ENCODE data around the gene DDB1. TPM values are rescaled to one million over a fixed set of nuclear protein-coding genes. Genes with fewer than 3 reads are reported as not detected.
A peak's percentile ranks its signal among the peaks of the same experiment; 100 is the strongest.

The DDB1 gene
- total RNA-seq, 1 donor from 2014 or later: 111 TPM

- ATAC-seq (ENCODE audit: poor library complexity): no peak
- intact Hi-C loops (cut with DNase I): no loop called here
- no peak for DNase-seq
Observed at GRCh38 chr11:61339490-61339878, 6.6 kb upstream of the DDB1 start.

- no peak for ATAC-seq (ENCODE audit: poor library complexity)
- DNase-seq: no peak
- intact Hi-C loops (cut with DNase I): no loop called here
Observed at GRCh38 chr11:61338783-61339489, 6.0 kb upstream of the DDB1 start.

GRCh38 chr11:61337706-61338470 is 5.0 kb upstream of the DDB1 start:
- DNase-seq (no peak), ATAC-seq (ENCODE audit: poor library complexity) (no peak)
- intact Hi-C loops (cut with DNase I): loop anchor here (2.0 kb wide), 1 partner anchor 47 kb away; no protein-coding TSS in a partner anchor

GRCh38 chr11:61336171-61336935 is 3.4 kb upstream of the DDB1 start:
- intact Hi-C loops (cut with DNase I): loop anchor here (2.0 kb wide), 1 partner anchor 48 kb away; no protein-coding TSS in a partner anchor
- DNase-seq (peak; percentile 86), ATAC-seq (ENCODE audit: poor library complexity) (peak; percentile 68)

- ATAC-seq (ENCODE audit: poor library complexity): no peak
- intact Hi-C loops (cut with DNase I): no loop called here
- DNase-seq: no peak
Observed at GRCh38 chr11:61335355-61335710, 2.4 kb upstream of the DDB1 start.

- no peak for DNase-seq
- intact Hi-C loops (cut with DNase I): no loop called here
- no peak for ATAC-seq (ENCODE audit: poor library complexity)
Observed at GRCh38 chr11:61334434-61335354, 1.8 kb upstream of the DDB1 start.

GRCh38 chr11:61333550-61334433 is 887 bp upstream of the DDB1 start:
- intact Hi-C loops (cut with DNase I): no loop called here
- ATAC-seq (ENCODE audit: poor library complexity): no peak
- DNase-seq: no peak

- DNase-seq (no peak), ATAC-seq (ENCODE audit: poor library complexity) (no peak)
- intact Hi-C loops (cut with DNase I): no loop called here
Observed at GRCh38 chr11:61332281-61332796, 566 bp downstream of the DDB1 start.

GRCh38 chr11:61331651-61332050 is 1.3 kb downstream of the DDB1 start:
- intact Hi-C loops (cut with DNase I): no loop called here
- no peak for DNase-seq
- ATAC-seq (ENCODE audit: poor library complexity): no peak

- intact Hi-C loops (cut with DNase I): no loop called here
Observed at GRCh38 chr11:61329871-61330270, 3.0 kb downstream of the DDB1 start.

GRCh38 chr11:61328351-61328750 is 4.6 kb downstream of the DDB1 start:
- intact Hi-C loops (cut with DNase I): no loop called here
- no peak for ATAC-seq (ENCODE audit: poor library complexity)
- DNase-seq: no peak

More at GRCh38 chr11:61329871-61330270, 3.0 kb downstream of the DDB1 start:
- ATAC-seq (ENCODE audit: poor library complexity) (no peak), DNase-seq (no peak)

- ATAC-seq (ENCODE audit: poor library complexity): no peak
- intact Hi-C loops (cut with DNase I): no loop called here
Observed at GRCh38 chr11:61327669-61328071, 5.2 kb downstream of the DDB1 start.

GRCh38 chr11:61325649-61326414 is 7.1 kb downstream of the DDB1 start:
- DNase-seq: no peak
- ATAC-seq (ENCODE audit: poor library complexity): peak; percentile 82
- intact Hi-C loops (cut with DNase I): no loop called here

More at GRCh38 chr11:61327669-61328071, 5.2 kb downstream of the DDB1 start:
- no peak for DNase-seq

- no peak for ATAC-seq (ENCODE audit: poor library complexity)
- DNase-seq: no peak
- intact Hi-C loops (cut with DNase I): no loop called here
Observed at GRCh38 chr11:61315260-61315659, 17.6 kb downstream of the DDB1 start.

GRCh38 chr11:61310749-61311148 is 22.2 kb downstream of the DDB1 start:
- no peak for ATAC-seq (ENCODE audit: poor library complexity)
- intact Hi-C loops (cut with DNase I): no loop called here

GRCh38 chr11:61309739-61310138 is 23.2 kb downstream of the DDB1 start:
- no peak for ATAC-seq (ENCODE audit: poor library complexity)
- no peak for DNase-seq
- intact Hi-C loops (cut with DNase I): no loop called here

More at GRCh38 chr11:61310749-61311148, 22.2 kb downstream of the DDB1 start:
- no peak for DNase-seq

- intact Hi-C loops (cut with DNase I): no loop called here
- no peak for ATAC-seq (ENCODE audit: poor library complexity)
- DNase-seq: no peak
Observed at GRCh38 chr11:61309141-61309540, 23.8 kb downstream of the DDB1 start.

Data from Right ventricle myocardium superior (tissue), 1 donor.